HG03520 (cell line): ENCODE results near the gene OLIG3.

ENCODE experiments used
- ATAC-seq: cut with Tn5 transposase; IDR thresholded peaks from one replicate; pipeline ENCODE4 v1.9.1; 2021; ENCODE audit warnings: mild to moderate bottlenecking, moderate library complexity; ENCODE audit not compliant: unreplicated experiment

Gene OLIG3

GRCh38 chr6:137494281-137494987 is at the start of gene OLIG3:
Gene OLIG3, minus strand, starts transcription at chr6:137494394. Its CDS starts 224 bp downstream, at chr6:137494170.
- no peak for ATAC-seq

DNA sequence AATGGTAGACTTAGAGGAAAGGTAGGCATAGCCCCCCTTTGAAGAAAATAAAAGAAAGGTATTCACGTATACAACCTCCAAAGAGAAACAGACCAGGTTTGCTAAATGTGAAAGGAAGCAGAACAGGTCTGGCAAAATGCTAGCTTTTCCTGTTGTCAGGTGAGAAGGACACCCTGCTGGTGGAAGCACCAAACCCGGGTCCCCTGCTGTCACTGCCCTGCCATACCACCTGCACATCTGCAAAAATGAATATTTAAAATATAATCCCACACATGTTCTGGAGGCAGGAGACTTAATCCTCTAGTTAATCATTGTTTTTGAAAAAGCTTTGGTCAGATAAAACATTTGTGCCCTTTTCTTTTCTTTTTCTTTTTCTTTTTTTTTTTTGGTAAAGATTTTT is 48.9 kb upstream of the OLIG3 start:
- no peak for ATAC-seq

- no peak for ATAC-seq
Observed at GRCh38 chr6:137542713-137543112, 48.5 kb upstream of the OLIG3 start.

DNA sequence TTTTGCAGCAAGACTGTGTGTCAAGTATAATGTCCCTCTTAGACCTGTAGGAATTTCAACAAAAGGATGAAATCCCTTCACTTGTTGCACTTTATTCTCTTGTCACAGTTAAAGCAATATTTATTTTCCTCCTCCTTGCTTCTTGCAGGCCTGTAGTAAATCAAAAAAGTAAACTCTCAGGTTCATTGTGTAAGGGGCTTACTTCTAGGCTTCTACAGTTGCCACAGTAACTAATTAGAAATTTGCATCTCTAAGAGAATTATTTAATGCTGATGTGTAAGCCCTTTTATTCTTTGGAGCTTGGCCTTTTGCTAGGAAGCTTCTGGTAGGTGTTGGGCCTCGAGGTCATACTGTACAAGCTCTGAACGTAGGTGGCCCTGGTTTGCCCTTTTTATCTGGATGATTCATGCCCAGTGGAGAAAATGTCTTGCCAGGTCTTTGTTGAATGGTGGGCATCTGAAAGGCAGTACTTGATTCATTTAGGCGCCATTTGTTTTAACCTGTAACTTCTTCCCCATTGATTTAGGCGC is 47.4 kb upstream of the OLIG3 start:
- ATAC-seq: no peak

DNA sequence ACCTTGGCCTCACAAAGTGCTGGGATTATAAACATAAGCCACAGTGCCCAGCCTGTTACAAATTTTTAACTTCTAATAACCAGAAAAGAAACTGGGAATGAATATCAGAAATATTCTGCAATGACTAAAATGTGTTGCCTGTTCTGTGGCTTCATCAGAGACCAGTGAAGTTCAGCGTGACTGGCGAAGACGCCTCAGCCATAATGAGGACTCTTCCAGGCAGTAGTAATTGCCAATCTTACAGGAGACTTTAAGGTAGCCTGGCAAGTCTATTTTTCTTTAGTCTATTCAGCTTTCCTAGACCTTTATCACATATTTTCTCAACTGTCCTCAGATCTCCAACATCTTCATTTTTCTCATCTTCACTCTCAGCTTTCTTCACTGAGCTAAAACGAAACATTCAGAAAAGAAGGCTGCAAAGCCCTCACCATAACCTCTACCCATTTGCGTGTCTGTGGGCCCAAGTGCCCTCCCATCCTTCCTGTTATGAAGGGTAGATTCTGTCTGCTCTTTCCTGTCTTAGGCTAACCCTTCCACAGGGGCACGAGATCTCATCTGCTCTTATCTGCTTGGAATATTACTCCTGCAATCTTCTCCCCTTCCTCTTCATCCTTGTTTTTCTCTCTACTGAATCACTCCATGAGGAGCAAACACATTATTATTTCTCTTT is 42.0 kb upstream of the OLIG3 start:
- no peak for ATAC-seq

GRCh38 chr6:137531376-137532092 is 37.3 kb upstream of the OLIG3 start:
- no peak for ATAC-seq

DNA sequence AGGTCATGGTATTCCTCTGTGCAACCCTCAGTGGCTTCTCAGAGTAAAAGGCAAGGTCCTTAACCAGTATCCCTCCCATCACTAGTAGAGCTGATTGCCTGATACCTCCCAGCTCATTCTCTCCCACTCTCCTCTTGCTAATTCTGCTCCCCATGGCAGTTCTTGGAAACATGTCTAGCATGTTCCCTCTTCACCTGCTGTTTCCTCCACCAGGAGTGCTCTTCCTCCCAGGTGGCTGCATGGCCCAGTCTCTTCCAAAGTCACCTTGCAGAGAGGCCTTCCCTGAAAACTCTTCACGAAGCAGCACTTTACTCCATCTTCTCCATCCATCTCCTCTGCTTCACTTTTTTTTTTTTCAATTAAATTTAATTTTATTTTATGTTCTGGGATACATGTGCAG is 36.2 kb upstream of the OLIG3 start:
- ATAC-seq: no peak

DNA sequence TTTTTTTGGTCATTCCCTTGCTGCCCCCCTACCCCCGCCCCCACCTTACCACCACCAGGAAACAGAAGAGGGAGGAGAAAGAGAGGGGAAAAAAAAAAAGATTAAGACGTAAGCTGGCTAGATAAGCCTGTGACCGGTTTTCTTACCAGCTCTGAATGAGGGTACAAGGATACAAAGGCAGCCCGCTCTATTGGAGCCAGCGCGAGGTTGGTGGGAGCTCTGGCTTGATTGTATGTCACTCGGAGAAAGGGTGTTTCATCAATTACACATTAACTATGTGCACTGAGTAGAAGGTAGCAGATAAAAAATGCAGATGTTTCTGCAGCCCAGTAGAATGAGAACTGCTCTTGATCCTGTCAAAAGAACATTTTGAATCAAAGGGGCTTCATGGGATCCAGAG is 28.6 kb upstream of the OLIG3 start:
- ATAC-seq: no peak

GRCh38 chr6:137522198-137522798 is 28.1 kb upstream of the OLIG3 start:
- ATAC-seq: no peak

- no peak for ATAC-seq
Observed at GRCh38 chr6:137520520-137520919, 26.3 kb upstream of the OLIG3 start.

DNA sequence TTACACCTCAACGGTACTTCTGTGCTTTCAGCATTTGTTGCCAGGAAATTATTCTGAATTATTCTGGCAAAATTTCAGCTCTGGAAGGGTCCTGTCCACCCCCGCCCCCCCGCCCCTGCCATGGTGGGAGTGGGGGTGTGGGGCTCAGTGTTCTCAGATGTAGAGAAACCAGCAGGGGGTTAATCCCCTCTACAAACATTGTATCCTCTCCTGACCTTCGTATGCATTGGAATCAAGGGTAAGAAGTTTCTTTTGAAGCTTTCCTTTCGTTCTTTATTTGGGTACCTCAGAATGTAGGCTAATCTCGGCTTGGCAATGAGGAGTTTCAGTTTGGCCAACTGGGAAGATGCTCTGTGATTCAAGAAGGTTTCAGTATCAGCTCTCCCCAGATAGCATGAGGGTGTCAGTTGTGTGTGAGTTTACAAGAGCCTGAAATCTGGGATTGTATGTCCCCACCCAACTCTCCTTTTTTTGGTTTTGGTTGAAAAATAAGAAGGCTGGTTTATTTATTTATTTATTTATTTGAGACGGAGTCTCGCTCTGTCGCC is 25.5 kb upstream of the OLIG3 start:
- ATAC-seq: no peak

DNA sequence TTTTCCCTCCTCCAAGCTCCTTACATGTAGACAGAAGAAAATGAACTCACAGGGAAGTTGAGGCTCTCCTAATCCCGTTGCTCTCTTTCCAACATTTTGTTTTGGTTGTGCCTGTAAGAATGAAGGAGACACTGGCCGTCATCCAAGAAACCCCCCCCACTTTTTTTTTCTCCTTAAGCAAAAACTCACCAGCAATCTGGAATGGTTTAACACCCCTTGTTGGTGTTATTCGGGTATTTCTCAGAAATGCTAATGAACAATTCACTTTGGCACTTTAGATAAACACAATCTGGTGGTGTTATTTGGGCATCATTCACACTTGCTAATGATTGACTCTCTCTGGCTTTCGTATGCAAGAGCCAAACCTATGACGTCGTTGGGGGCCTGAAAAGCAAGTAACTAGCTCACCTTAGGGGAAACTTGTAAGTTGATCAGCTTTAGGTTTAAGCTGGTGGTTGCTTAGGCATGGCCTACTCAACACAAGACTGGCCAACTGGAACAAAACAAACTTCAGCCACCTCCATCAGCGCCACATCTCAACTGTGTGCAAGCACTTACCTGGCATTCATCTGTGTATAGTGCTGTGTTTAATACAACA is 24.3 kb upstream of the OLIG3 start:
- no peak for ATAC-seq

- ATAC-seq: no peak
Observed at GRCh38 chr6:137514418-137514817, 20.2 kb upstream of the OLIG3 start.

DNA sequence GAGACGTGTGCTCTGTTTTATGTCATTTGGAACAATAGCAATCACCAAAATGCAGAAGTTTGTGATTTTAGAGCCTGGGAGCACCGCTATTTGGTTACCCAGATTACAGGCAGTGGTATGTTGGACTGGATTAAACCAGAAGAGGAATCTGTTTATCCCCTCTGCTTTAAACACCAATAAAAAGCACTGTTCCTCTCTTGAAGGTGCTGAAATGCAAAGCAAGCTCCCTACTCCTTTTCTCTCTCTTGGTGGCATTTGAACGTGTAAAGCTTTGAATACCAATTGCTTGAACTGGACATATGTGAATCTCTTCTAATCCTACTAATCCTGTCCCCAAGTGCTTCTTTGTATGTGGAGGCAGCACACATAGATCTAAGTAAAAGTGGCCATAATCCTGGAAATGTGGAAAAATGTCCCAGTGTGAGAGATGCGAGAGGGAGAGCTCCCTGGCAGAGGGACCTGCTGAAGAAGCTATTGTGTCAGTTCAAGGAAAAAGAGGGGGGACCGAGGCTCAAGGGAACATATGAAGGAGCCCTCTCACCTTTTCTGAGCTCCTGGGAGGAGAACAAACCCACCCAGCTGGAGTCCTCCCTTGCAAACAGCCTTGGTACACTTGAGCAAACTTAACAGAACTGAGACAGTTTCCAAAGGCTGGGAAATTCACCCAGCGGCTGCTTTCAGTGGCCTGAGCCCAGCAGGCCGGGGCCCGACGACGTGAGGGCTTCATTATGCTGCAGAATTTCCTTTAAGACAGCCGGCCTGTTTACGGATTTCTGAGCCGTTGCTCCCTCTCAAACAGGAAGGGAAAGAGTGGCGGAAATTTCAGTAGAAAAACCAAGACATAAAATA is 18.8 kb upstream of the OLIG3 start:
- ATAC-seq: no peak

GRCh38 chr6:137510923-137511322 is 16.7 kb upstream of the OLIG3 start:
- ATAC-seq: no peak

GRCh38 chr6:137498481-137499190 is 4.4 kb upstream of the OLIG3 start:
- no peak for ATAC-seq

DNA sequence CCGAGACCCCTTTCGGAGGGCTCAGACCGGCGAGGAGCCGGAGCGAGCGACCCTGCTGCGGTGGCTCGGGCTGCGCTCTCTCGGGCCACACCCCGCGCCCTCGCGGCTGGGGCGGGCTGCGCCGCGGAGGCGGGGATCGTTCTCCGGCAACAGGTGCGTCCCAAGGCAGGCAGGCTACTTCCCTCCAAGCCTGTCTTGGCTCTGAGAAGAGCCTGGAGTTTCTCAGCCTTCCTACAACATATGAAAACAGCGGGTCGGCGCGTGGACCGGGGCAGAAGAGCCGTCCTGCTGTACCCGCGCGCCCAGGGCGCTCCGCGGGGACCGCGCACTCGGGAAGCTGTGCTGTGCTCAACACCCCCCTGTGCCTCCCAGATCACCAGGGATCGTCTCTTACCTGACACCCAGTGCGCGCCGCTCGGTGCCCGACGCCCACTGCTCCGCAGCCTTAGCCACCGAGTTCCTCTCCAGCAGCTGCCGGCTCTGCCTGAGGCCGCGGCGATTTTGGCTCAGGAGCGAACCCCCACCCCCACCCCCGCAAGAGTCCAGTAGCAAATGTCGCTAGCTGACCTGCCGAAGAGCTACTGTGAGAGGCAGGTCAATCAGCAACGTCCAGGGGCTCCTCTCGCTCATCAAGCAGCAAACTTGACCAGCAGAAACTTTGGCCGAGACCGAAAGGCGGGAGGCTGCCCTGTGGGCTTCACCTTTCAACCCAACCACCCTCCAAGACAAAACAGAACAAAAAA is 3.7 kb upstream of the OLIG3 start:
- no peak for ATAC-seq

GRCh38 chr6:137496909-137497720 is 2.9 kb upstream of the OLIG3 start:
- no peak for ATAC-seq
